Kidney (tissue), 14 donors: ENCODE data around the gene APP. TPM values are rescaled to one million over a fixed set of nuclear protein-coding genes. Genes with fewer than 3 reads are reported as not detected.
A peak's percentile ranks its signal among the peaks of the same experiment; 100 is the strongest.

ENCODE experiments used
- DNase-seq, 5 donors: peaks; one replicate each; pipeline ENCODE4 v3.0.0-alpha.2; 2013 to 2020
- FAIRE-seq: peaks from 2 replicates; lab custom pipeline; 2012; peaks lifted over from hg19 to GRCh38; lab: Jason Lieb, UNC
- H3K27ac ChIP-seq, 2 donors: one replicate each; pipeline ENCODE4 v1.7.0; 2013; ENCODE audit warnings: low read depth in 2 of 2, low read length in 2 of 2, inconsistent platforms in 1 of 2
- H3K27me3 ChIP-seq: one replicate; pipeline ENCODE4 v1.7.1; 2013; ENCODE audit warnings: low read length, inconsistent platforms; ENCODE audit not compliant: control insufficient read depth, insufficient read depth
- H3K36me3 ChIP-seq, 3 donors: one replicate each; pipeline versions ENCODE4 v1.7.0 to v1.7.1; 2013; ENCODE audit warnings: low read length in 3 of 3, control low read depth in 1 of 3, inconsistent platforms in 1 of 3; ENCODE audit not compliant: insufficient read depth in 3 of 3, control insufficient read depth in 2 of 3
- H3K4me1 ChIP-seq, 3 donors: one replicate each; pipeline versions ENCODE4 v1.7.0 to v1.7.1; 2013; ENCODE audit warnings: low read length in 3 of 3, inconsistent platforms in 1 of 3, low read depth in 1 of 3; ENCODE audit not compliant: control insufficient read depth in 2 of 3, insufficient read depth in 2 of 3
- H3K4me3 ChIP-seq, 3 donors: one replicate each; pipeline versions ENCODE4 v1.7.0 to v1.8.1; 2013; ENCODE audit warnings: low read length in 3 of 3, control low read depth in 1 of 3, inconsistent platforms in 1 of 3
- H3K9ac ChIP-seq, 3 donors: one replicate each; pipeline versions ENCODE4 v1.7.0 to v1.7.1; 2013; ENCODE audit warnings: low read length in 3 of 3, control low read depth in 1 of 3, inconsistent platforms in 1 of 3
- H3K9me3 ChIP-seq, 3 donors: one replicate each; pipeline versions ENCODE4 v1.7.0 to v1.7.1; 2013; ENCODE audit warnings: low read length in 3 of 3, control low read depth in 1 of 3, inconsistent platforms in 1 of 3; ENCODE audit not compliant: control insufficient read depth in 2 of 3, insufficient read depth in 1 of 3
- CTCF ChIP-seq: IDR thresholded peaks from 3 replicates; pipeline ENCODE4 v1.5.1; 2012; ENCODE audit warnings: mild to moderate bottlenecking, moderate library complexity, borderline replicate concordance; ENCODE audit not compliant: insufficient read depth; ENCODE audit errors: extremely low read depth
- intact Hi-C: fragments of 100-400 bp; cut with DNase I; formaldehyde crosslinking; loops from one replicate; pipeline ENCODE4 v1.11.1; 2022
- polyA plus RNA-seq: library from polyadenylated mRNA; stranded (reverse); fragments of 350-450 nt; fragmentation: Illumina TruSeq; extraction: RNeasy Lipid Tissue Mini Kit (QIAGEN cat#74804); gene quantifications from one replicate; pipeline ENCODE4 v1.2.3, GENCODE V29; 2014; ENCODE audit warnings: low read depth, low replicate concordance; ENCODE audit not compliant: insufficient read depth
- total RNA-seq: library from RNA; stranded (reverse); fragmentation: NEBNext Ultra II Directional; extraction: Animal tissue kit (Norgen Biotek cat#: 25700); gene quantifications from one replicate; pipeline ENCODE4 v1.2.1, GENCODE V29; 2021
- donor health status: control.
- donor health status: control.
- donor health status: control.
- donor health status: control.
- donor health status: control.
- donor health status: DM: yes; HTN: yes; CAD: no.
- donor health status: Normal renal cell carcinoma (clear cell type).

APP gene
- total and polyA plus RNA-seq, 2 donors from 2014 or later, result 472 to 1,303 TPM

GRCh38 chr21:25884311-25884710, 286.3 kb downstream of the APP start:
- DNase-seq (peak in 1 of 5 donors; percentile 48), FAIRE-seq (no peak)
- intact Hi-C loops, result loop anchor here (10.0 kb wide), 1 partner anchor 830 kb away; no protein-coding TSS in a partner anchor
- Histone ChIP-seq H3K27ac (peak overlapping the region; percentile 37 to 68), H3K36me3 (peaks cover 4 to 5% (median 5%) of the 10 kb centered on the region in 3 donors), H3K9me3 (peaks cover 0 to 2% (median 0%) of the 10 kb centered on the region in 3 donors), H3K9ac (no peak overlapping the region), H3K4me3 (no peak overlapping the region), H3K27me3 (no peaks in the 10 kb centered on the region), H3K4me1 (peaks cover 0 to 31% (median 27%) of the 10 kb centered on the region in 3 donors)
- TF ChIP-seq CTCF, result no peak

DNA sequence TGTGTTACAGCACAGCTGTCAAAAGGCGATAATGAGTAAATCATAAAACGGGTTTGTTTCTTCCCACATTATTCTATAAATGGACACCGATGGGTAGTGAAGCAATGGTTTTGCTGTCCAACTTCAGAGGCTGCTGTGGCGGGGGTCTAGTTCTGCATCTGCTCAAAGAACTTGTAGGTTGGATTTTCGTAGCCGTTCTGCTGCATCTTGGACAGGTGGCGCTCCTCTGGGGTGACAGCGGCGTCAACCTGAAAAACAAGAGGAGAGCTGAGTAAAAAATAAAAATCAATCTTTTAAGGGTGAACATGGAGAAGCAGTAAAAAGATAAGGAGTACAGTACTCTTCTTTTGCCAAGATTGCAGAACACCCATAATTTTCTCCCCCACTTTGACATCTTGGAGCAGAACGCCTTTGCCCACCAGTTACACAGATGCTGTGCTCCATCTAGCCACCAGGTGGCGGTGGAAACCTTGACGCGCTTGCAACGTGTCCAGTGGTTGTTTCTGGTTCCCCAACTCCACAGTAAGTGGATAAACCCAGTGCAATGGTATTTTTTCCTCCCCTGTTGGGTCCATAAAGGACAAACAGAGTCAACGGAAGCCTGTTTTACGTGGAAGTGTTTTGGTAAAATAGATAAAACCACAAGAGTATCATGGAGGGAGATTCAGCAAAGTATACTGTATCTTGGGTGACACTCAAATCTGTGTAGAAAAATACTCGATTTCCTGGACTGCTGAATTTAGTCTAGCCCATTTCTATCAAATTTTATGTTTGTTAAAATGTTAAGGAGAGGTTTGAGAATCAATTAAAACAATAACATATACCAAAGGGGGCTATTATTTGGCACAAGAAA, 288.8 kb downstream of the APP start:
- FAIRE-seq, result no peak
- intact Hi-C loops, result loop anchor here (10.0 kb wide), 1 partner anchor 833 kb away; no protein-coding TSS in a partner anchor
- no peak overlapping the region for H3K27ac ChIP-seq
- peaks cover 0 to 2% (median 0%) of the 10 kb centered on the region in 3 donors for H3K9me3 ChIP-seq
- H3K36me3 ChIP-seq, result peaks cover 2 to 5% (median 4%) of the 10 kb centered on the region in 3 donors
- DNase-seq, result peak; percentile 67 to 85 (median 75)
- TF ChIP-seq CTCF, result peak; percentile 96
- no peak overlapping the region for H3K9ac ChIP-seq
- peaks cover 0 to 17% (median 12%) of the 10 kb centered on the region in 3 donors for H3K4me1 ChIP-seq
- H3K27me3 ChIP-seq, result no peaks in the 10 kb centered on the region
- no peak overlapping the region for H3K4me3 ChIP-seq

GRCh38 chr21:25879203-25879602, 291.4 kb downstream of the APP start:
- FAIRE-seq, result no peak

More at GRCh38 chr21:25879203-25879602, 291.4 kb downstream of the APP start:
- H3K9ac ChIP-seq, result no peak overlapping the region
- TF ChIP-seq CTCF, result no peak
- intact Hi-C loops, result no loop called here
- peaks cover 2 to 5% (median 4%) of the 10 kb centered on the region in 3 donors for H3K36me3 ChIP-seq
- no peaks in the 10 kb centered on the region for H3K27me3 ChIP-seq
- peak overlapping the region; percentile 26 to 28 for H3K27ac ChIP-seq
- no peak overlapping the region for H3K4me3 ChIP-seq
- peaks cover 0 to 2% (median 0%) of the 10 kb centered on the region in 3 donors for H3K9me3 ChIP-seq
- peaks cover 0 to 3% (median 0%) of the 10 kb centered on the region in 3 donors for H3K4me1 ChIP-seq
- no peak for DNase-seq
